Omental fat pad (tissue), 4 donors: ENCODE results near the gene ATF6B. TPM values are rescaled to one million over a fixed set of nuclear protein-coding genes. Genes with fewer than 3 reads are reported as not detected.

Source experiments
- ATAC-seq: fragments of 150-250 bp; one replicate; pipeline ENCODE4 v1.9.1; 2016; ENCODE audit warnings: mild to moderate bottlenecking, moderate library complexity; ENCODE audit not compliant: low FRiP score
- DNase-seq: peaks from one replicate; pipeline ENCODE4 v3.0.0-alpha.2; 2019; ENCODE audit warnings: low spot score
- total RNA-seq, 4 donors: library from RNA; depleted of rRNA; stranded (reverse); fragments of >200 nt; gene quantifications; one replicate each; pipeline ENCODE4 v1.1.0, GENCODE V29; 2016
- TF ChIP-seq, protein P1 (sequence below), 3 donors: fragments of 450-650 bp; IDR thresholded peaks; one replicate each; pipeline ENCODE4 v1.5.1; 2016 to 2017; ENCODE audit warnings: antibody characterized with exemption in 3 of 3, mild to moderate bottlenecking in 3 of 3, moderate library complexity in 2 of 3

Gene ATF6B
- total RNA-seq, 4 donors from 2014 or later, result 23.2 to 44.3 (median 24.4) TPM

GRCh38 chr6:32154514-32155161 is 26.6 kb upstream of the ATF6B start:
- TF ChIP-seq, protein P1, sequence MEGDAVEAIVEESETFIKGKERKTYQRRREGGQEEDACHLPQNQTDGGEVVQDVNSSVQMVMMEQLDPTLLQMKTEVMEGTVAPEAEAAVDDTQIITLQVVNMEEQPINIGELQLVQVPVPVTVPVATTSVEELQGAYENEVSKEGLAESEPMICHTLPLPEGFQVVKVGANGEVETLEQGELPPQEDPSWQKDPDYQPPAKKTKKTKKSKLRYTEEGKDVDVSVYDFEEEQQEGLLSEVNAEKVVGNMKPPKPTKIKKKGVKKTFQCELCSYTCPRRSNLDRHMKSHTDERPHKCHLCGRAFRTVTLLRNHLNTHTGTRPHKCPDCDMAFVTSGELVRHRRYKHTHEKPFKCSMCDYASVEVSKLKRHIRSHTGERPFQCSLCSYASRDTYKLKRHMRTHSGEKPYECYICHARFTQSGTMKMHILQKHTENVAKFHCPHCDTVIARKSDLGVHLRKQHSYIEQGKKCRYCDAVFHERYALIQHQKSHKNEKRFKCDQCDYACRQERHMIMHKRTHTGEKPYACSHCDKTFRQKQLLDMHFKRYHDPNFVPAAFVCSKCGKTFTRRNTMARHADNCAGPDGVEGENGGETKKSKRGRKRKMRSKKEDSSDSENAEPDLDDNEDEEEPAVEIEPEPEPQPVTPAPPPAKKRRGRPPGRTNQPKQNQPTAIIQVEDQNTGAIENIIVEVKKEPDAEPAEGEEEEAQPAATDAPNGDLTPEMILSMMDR (IDR thresholded peaks at IDR 0.05), result no peak
- no peak for DNase-seq
- ATAC-seq, result peak; percentile 45

GRCh38 chr6:32153564-32154513 is 25.8 kb upstream of the ATF6B start, which contains the start of gene PPT2:
TSS of gene PPT2 (plus strand) at chr6:32154141. CDS start at chr6:32154595, 454 bp downstream.
- TF ChIP-seq, protein P1 (IDR thresholded peaks at IDR 0.05), result no peak
- peak; percentile 62 for DNase-seq

GRCh38 chr6:32152769-32153563 is 24.9 kb upstream of the ATF6B start:
- no peak for DNase-seq
- peak; percentile 62 for ATAC-seq
- TF ChIP-seq, protein P1 (IDR thresholded peaks at IDR 0.05), result no peak

More at GRCh38 chr6:32153564-32154513, 25.8 kb upstream of the ATF6B start, which contains the start of gene PPT2:
- ATAC-seq, result peak; percentile 76

- TF ChIP-seq, protein P1 (IDR thresholded peaks at IDR 0.05), result no peak
- DNase-seq (no peak), ATAC-seq (no peak)
These were observed 24.1 kb upstream of the ATF6B start, which contains the start of gene PRRT1 for GRCh38 chr6:32151863-32152768. TSS of gene PRRT1 (minus strand) at chr6:32151939. CDS start at chr6:32151827, 112 bp downstream.

- TF ChIP-seq, protein P1 (IDR thresholded peaks at IDR 0.05), result no peak
- DNase-seq, result no peak
- no peak for ATAC-seq
These were observed 23.3 kb upstream of the ATF6B start for GRCh38 chr6:32151181-32151862.
